ENCODE data around the gene STARD10. TPM values are rescaled to one million over a fixed set of nuclear protein-coding genes. Genes with fewer than 3 reads are reported as not detected.
A peak's percentile ranks its signal among the peaks of the same experiment; 100 is the strongest.

Gene STARD10
- total and polyA plus RNA-seq, 2 of the 8 experiments (the other 6 are each of a cell fraction or from before 2014, with no cell fraction given): 23.7 to 35.7 TPM

DNA sequence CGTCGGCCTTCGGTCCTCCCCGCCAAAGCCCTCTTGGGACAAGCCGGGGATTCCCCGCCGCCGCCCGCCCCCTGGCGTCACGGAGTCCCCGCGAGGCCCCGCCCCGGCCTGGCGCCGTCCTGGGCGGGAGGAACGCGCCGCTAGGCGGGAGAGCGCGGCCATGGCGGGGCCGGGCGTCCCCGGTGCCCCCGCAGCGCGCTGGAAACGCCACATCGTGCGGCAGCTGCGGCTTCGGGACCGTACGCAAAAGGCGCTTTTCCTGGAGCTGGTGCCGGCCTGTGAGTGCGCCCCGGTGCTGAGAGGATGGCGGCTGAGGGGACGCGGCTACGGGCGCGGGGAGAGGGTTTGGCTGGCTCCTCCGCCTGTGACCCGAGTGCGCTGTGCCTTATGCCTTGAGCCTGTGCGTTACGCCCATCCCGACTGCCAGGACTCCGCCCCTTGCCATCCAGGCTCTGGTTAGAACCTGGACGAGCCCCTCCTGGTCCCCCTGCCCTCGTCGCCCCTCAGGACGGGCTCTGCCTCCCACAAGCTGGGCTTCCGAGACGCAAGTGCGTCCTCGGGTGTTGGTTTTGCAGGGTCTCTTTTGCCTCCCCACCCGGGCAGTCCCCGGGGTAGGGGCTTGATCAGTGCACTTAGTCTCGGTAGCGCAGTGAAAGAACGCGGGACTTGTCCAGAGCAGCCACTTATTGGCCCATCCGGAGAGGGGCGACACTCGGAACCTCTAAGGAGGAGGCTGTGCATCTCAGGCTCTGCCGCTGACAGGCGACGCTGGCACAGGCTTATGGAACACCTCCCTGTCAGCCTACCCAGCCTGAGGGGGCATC is 20.7 kb upstream of the STARD10 start, which contains the start of gene ATG16L2 (continued):
- no peak for TF ChIP-seq SP1 (IDR thresholded peaks at IDR 0.05; ENCODE audit: low read depth, low read length)
- peak; percentile 85; the same call in 1 of the 2 replicates for TF ChIP-seq RBBP5 (IDR thresholded peaks at IDR 0.05; ENCODE audit: borderline replicate concordance, low read depth, low read length)
- no peak for TF ChIP-seq HDAC6 (IDR thresholded peaks at IDR 0.05; ENCODE audit: low read depth, low read length)
- no peak for TF ChIP-seq KDM5A (IDR thresholded peaks at IDR 0.05; ENCODE audit: low read length)
- no peak for TF ChIP-seq CBX5 (IDR thresholded peaks at IDR 0.05; ENCODE audit: low read depth, low read length)
- TF ChIP-seq NANOG (IDR thresholded peaks at IDR 0.05; ENCODE audit: insufficient read depth, low read depth, low read length, poor library complexity, severe bottlenecking): no peak
- TF ChIP-seq CREB1 (IDR thresholded peaks at IDR 0.05): peak; percentile 44; the same call in 1 of the 2 replicates

Measured in H1 (cell line).